Testis (tissue), 5 donors: ENCODE results near the gene WEE1. TPM values are rescaled to one million over a fixed set of nuclear protein-coding genes. Genes with fewer than 3 reads are reported as not detected.

ENCODE experiments used
- DNase-seq: peaks from one replicate; pipeline ENCODE4 v3.0.0-alpha.2; 2019
- H3K27ac ChIP-seq, 2 donors: fragments of 200-600 bp; sonication (generic); one replicate each; pipeline ENCODE4 v1.5.1; 2019
- H3K27me3 ChIP-seq: fragments of 200-600 bp; sonication (generic); one replicate; pipeline ENCODE4 v1.5.1; 2019
- H3K36me3 ChIP-seq: fragments of 200-600 bp; sonication (generic); one replicate; pipeline ENCODE4 v1.5.1; 2017; ENCODE audit warnings: low read depth; ENCODE audit errors: missing control alignments
- H3K4me1 ChIP-seq: fragments of 200-600 bp; sonication (generic); one replicate; pipeline ENCODE4 v1.5.1; 2019
- H3K4me3 ChIP-seq, 2 donors: fragments of 200-600 bp; sonication (generic); one replicate each; pipeline ENCODE4 v1.5.1; 2017 to 2019
- H3K9me3 ChIP-seq: fragments of 200-600 bp; sonication (generic); one replicate; pipeline ENCODE4 v1.5.1; 2017
- CTCF ChIP-seq, 3 experiments: fragments of 450-650 bp in 2 of 3; fragments of 200-600 bp in 1 of 3; sonication (generic) in 1 of 3; IDR thresholded peaks; one replicate each; pipeline ENCODE4 v1.5.1; 2016 to 2019; ENCODE audit warnings: antibody characterized with exemption in 3 of 3, mild to moderate bottlenecking in 2 of 3, moderate library complexity in 1 of 3
- POLR2A ChIP-seq: fragments of 450-650 bp; IDR thresholded peaks from one replicate; pipeline ENCODE4 v1.6.1; 2017; ENCODE audit warnings: antibody characterized with exemption, mild to moderate bottlenecking, moderate library complexity
- WGBS, 2 donors: methylation state at CpG; one replicate each; pipeline ENCODE4 v1.1.5; 2018; 5-methylcytosine and 5-hydroxymethylcytosine counted together
- intact Hi-C: fragments of 100-400 bp; cut with DNase I; formaldehyde crosslinking; loops from one replicate; pipeline ENCODE4 v1.15.1; 2023; ENCODE audit warnings: low total_unique reads
- long read RNA-seq, 2 donors: transcript quantifications; one replicate each; lab custom pipeline, GENCODE V29; 2026
- polyA plus RNA-seq: library from polyadenylated mRNA; stranded (reverse); fragments of 350-450 nt; fragmentation: Illumina TruSeq; extraction: RNeasy Lipid Tissue Mini Kit (QIAGEN cat#74804); gene quantifications from one replicate; pipeline ENCODE4 v1.2.3, GENCODE V29; 2014; ENCODE audit warnings: low read depth, low replicate concordance; ENCODE audit not compliant: insufficient read depth
- total RNA-seq, 2 donors: library from RNA; depleted of rRNA; stranded (reverse); fragments of >200 nt; gene quantifications; one replicate each; pipeline ENCODE4 v1.2.3, GENCODE V29; 2016

The WEE1 gene
- total RNA-seq (10 to 100 TPM; 34.3 to 59.8 TPM), polyA plus RNA-seq (100 TPM)
- long read RNA-seq, donor 1, transcript WEE1-202 (11 exons, 2,799 nt) = major isoform, 6 of 7 reads
- long read RNA-seq, donor 1, partial matches to known transcripts = 0 of 7 reads
- long read RNA-seq, donor 1, other reads (novel, unspliced or antisense) = 0 of 7 reads
- long read RNA-seq, donor 2, partial matches to known transcripts = 0 of 1 reads
- long read RNA-seq, donor 2, other reads (novel, unspliced or antisense) = 0 of 1 reads

GRCh38 chr11:9573052-9573774 is at the start of gene WEE1:
Gene WEE1, plus strand, starts transcription at chr11:9573670. Its CDS starts 264 bp downstream, at chr11:9573934.
- WGBS, 2 donors = 0 to 1% methylated on average over 24 to 51 of the region's 73 CpGs
- Histone ChIP-seq H3K4me3 (peak within 1 kb of the TSS; percentile 74 to 77), H3K27me3 (no peaks in the 10 kb centered on the region), H3K4me1 (peaks cover 12% of the 10 kb centered on the region), H3K36me3 (no peaks in the 10 kb centered on the region), H3K9me3 (no peaks in the 10 kb centered on the region), H3K27ac (peak within 1 kb of the TSS; percentile 86 to 88)
- no peak for TF ChIP-seq POLR2A
- TF ChIP-seq CTCF (IDR thresholded peaks at IDR 0.05) = no peak
- intact Hi-C loops = no loop called here
- DNase-seq = peak; percentile 96

GRCh38 chr11:9524001-9524400 is 49.5 kb upstream of the WEE1 start:
- DNase-seq = no peak
- Histone ChIP-seq H3K4me3 (no peak overlapping the region), H3K27ac (no peak overlapping the region), H3K27me3 (no peaks in the 10 kb centered on the region), H3K36me3 (no peaks in the 10 kb centered on the region), H3K4me1 (peaks cover 18% of the 10 kb centered on the region), H3K9me3 (no peaks in the 10 kb centered on the region)
- no peak for TF ChIP-seq CTCF (IDR thresholded peaks at IDR 0.05)
- no peak for TF ChIP-seq POLR2A
- 63 to 86% methylated on average over 2 of the region's 2 CpGs for WGBS, 2 donors
- intact Hi-C loops = no loop called here

- TF ChIP-seq POLR2A (no peak), CTCF (IDR thresholded peaks at IDR 0.05) (no peak)
- no peak for DNase-seq
- Histone ChIP-seq H3K4me3 (no peak overlapping the region), H3K9me3 (no peaks in the 10 kb centered on the region), H3K36me3 (no peaks in the 10 kb centered on the region), H3K27me3 (no peaks in the 10 kb centered on the region), H3K27ac (no peak overlapping the region), H3K4me1 (peaks cover 29% of the 10 kb centered on the region)
- intact Hi-C loops = no loop called here
- WGBS, 2 donors = 89 to 97% methylated on average over 3 of the region's 3 CpGs
These were observed 48.4 kb upstream of the WEE1 start for GRCh38 chr11:9525116-9525515.

GRCh38 chr11:9527481-9528135 is 45.9 kb upstream of the WEE1 start:
- Histone ChIP-seq H3K27ac (peak overlapping the region in 1 of 2 donors; percentile 17), H3K27me3 (no peaks in the 10 kb centered on the region), H3K36me3 (no peaks in the 10 kb centered on the region), H3K9me3 (no peaks in the 10 kb centered on the region), H3K4me3 (no peak overlapping the region), H3K4me1 (peaks cover 32% of the 10 kb centered on the region)
- TF ChIP-seq CTCF (IDR thresholded peaks at IDR 0.05) (no peak), POLR2A (no peak)
- DNase-seq = no peak
- 32 to 33% methylated on average over 8 of the region's 8 CpGs for WGBS, 2 donors
- intact Hi-C loops = no loop called here
